CD4-positive, alpha-beta T cell treated with Interleukin-12 subunit alpha and Interleukin-12 subunit beta, for 1 hour (primary cell): ENCODE data around the gene CSMD2.

Experiments used
- DNase-seq: peaks from one replicate; pipeline ENCODE4 v3.0.0-alpha.2; 2020

CSMD2 gene

GRCh38 chr1:33844166-33844565, 320.9 kb downstream of the CSMD2 start:
- no peak for DNase-seq

- DNase-seq: no peak
Observed at GRCh38 chr1:33842348-33842747, 322.7 kb downstream of the CSMD2 start.

- DNase-seq: no peak
Observed at GRCh38 chr1:33841494-33841893, 323.5 kb downstream of the CSMD2 start.

- no peak for DNase-seq
Observed at GRCh38 chr1:33837635-33838034, 327.4 kb downstream of the CSMD2 start.

DNA sequence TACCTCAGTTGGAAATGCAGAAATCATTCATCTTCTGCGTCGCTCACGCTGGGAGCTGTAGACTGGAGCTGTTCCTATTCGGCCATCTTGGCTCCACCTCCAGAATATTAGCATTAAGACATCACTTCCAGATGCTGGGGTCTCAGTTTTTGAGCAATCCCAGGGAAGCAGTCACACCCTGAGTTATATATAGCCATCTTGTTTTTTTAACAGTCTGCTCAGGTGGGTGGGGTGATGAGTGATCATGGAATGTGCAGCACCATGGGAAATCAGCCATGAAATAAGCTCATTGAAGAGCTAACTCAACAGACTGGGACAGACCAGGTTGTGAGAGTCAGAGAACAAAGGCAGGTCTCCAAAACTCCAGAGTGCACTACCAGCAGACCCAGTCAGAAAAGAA, 328.1 kb downstream of the CSMD2 start:
- DNase-seq: no peak

GRCh38 chr1:33828654-33829053, 336.4 kb downstream of the CSMD2 start:
- DNase-seq: no peak

DNA sequence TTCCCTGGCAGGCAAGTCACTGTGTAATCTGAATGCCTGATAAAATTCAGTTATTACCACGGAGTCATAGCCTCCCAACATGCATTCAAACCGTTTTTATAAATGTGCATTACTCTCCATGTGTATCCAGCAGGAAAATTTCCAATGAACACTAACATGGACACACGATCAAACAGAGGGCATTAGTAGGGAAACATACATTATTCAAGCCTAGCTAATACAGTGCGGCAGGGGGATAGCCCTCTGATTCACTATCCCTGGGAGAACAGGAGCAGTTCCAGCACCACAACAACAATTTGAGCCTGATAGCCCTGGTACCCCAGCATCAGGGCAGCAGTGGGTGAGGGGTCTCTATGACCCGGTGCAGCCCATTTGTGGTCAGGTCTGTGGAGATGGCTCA, 337.0 kb downstream of the CSMD2 start:
- no peak for DNase-seq

- DNase-seq: no peak
Observed at GRCh38 chr1:33826711-33827110, 338.3 kb downstream of the CSMD2 start.

GRCh38 chr1:33826311-33826710, 338.7 kb downstream of the CSMD2 start:
- DNase-seq: no peak

GRCh38 chr1:33825506-33825905, 339.5 kb downstream of the CSMD2 start:
- DNase-seq: no peak

- no peak for DNase-seq
Observed at GRCh38 chr1:33824971-33825370, 340.1 kb downstream of the CSMD2 start.

DNA sequence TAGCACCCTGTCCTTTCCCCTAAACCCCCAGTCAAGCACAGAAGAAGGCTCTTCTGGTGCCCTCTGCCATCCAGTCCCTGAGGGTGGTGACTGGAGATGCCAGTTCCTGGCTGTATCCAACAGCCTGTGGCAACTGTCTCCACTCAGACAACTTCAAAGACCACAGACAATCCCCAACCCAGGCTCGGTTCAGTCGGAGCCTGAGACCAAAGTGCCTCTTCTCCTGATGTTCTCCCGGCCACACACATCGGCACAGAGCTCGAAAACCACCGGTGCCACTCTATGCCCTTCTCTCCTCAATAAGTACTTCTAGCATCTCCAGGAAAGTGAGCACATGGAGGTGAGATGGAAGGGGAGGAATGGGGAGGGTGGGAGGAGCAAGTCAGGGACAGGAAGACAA, 340.7 kb downstream of the CSMD2 start:
- no peak for DNase-seq

DNA sequence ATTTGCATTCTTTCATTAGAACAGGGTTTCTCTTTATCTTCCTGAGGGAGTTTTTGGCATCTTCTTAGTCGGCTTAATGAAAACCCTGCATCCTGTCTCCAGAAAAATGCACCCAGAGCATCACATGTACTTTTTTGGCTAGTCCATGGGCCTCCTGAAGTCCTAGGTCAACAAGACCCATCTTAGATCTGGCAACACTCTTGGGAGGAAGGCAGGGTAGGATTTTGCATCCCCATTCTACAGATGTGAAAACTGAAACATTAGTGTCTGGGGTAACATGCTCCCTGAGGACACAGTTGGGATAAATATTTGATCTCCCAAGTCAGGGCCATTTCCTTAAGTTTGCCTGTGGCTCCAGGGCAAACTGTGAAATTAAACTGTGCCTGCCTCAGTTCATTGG, 341.2 kb downstream of the CSMD2 start:
- no peak for DNase-seq

- DNase-seq: no peak
Observed at GRCh38 chr1:33823401-33823800, 341.6 kb downstream of the CSMD2 start.

DNA sequence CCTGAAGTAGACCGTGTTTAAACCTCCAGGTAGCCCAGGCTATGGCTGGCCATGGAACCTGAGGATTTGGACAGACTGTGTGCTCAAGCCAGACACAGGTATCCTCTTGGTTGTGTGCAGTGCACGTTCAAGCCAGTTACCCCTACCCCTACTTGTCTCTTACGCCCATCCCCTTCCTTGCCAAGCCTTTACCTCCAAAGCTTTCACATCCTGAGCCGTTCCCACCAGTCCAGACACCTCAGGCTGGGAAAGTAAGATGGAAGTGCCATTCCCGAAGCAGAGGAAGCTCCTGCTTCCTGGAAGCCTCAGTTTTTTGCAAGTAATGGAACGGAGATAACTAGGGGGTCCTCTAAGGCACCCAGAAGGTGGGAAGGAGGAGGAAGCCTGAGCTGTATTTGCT, 342.6 kb downstream of the CSMD2 start:
- no peak for DNase-seq

GRCh38 chr1:33821291-33821690, 343.7 kb downstream of the CSMD2 start:
- DNase-seq: no peak

DNA sequence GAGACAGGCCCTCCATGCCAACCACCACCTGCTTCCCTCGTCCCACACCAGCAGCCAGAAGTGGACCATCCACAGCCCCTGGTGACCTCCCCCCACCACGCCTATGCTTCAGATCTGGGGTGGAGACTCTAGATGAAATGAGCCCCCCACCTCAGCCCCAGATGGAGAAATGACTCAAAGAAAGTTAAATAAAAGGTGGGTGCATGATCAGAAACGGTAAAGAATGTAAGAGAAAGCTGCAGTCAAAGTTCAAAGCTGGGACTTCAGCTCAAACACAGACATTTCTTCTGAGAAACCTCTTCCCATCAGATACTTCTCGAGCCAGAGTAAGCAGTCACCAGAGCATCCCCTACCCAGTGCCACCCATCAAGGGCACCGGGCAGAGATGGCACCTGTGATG, 344.2 kb downstream of the CSMD2 start:
- no peak for DNase-seq

GRCh38 chr1:33819913-33820311, 345.1 kb downstream of the CSMD2 start:
- DNase-seq: no peak

DNA sequence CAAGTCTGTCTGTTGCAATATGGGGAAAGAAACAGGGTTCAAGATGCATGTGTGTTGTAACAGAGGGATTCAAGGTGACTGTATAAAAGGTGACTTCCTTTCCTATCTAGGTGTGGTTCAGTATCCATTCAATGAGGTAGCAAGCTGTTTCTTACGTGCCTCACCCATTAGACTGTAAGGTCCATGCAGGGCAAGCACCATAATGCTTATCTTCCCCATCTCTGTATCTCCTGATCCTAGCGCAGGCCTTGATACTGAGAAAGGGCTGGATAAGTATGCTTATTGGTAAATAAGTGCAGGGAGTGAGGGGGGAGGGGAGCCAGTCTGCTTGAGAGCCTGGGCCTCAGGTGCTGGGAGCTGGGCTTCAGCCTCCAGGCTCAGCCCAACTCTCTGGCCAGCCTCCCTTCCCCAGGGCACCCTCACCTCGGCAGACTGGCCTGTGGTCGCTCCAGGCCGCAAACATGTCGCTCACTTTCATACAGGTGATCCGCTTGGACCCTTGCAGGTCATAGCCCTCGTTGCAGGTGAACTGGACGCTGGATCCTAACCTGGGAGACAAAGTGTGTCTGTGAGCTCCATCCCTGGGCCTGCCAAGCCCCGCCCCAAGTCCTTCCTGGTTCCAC, 345.6 kb downstream of the CSMD2 start:
- no peak for DNase-seq

- no peak for DNase-seq
Observed at GRCh38 chr1:33818071-33818470, 347.0 kb downstream of the CSMD2 start.

- DNase-seq: no peak
Observed at GRCh38 chr1:33815061-33815460, 350.0 kb downstream of the CSMD2 start.

- no peak for DNase-seq
Observed at GRCh38 chr1:33814166-33814565, 350.9 kb downstream of the CSMD2 start.

- no peak for DNase-seq
Observed at GRCh38 chr1:33810571-33810970, 354.5 kb downstream of the CSMD2 start.

DNA sequence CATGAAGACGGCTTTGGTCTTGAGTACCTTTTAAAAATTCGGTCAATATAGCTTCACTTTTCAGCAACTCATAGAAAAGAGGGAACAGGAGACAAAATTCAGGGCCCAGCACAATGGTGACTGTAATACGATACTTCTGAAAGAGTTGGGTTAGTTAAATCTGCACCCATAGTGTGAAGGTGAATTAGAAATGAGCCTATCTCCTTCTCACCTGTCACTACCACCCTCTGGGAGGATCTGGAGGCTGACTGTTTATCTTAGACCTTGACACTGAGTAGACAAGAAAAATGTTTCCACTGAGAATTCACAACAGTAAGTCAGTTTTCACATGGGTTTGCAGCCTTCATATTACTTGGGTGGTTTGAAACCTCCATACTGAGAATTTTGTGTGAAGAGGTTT, 359.0 kb downstream of the CSMD2 start:
- DNase-seq: no peak

- DNase-seq: no peak
Observed at GRCh38 chr1:33802268-33802667, 362.8 kb downstream of the CSMD2 start.

DNA sequence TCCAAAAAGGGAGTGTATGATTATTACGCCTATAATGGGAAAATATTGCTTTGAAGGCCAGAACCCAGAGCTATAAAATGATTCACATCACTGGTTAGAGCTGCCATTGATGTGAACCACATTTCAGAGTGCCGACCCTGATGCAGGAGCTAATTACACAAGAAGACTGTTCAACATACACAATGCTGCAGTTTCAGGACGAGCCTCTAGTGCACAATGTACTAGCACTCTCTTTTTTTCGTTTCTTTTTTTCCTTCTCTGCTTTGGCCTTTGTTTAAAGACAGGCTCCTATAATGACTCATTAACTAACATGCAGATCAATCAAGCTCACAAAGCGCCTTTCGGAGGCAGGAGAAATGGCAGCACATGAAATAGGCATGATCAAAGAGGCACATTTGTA, 367.2 kb downstream of the CSMD2 start:
- DNase-seq: no peak
